HL-60 (cell line): ENCODE results near the gene TTC23L.

Experiments
- DNase-seq, 2 experiments: peaks; one replicate each; pipeline ENCODE4 v3.0.0-alpha.2; 2010 to 2020; ENCODE audit warnings: low read depth in 1 of 2, low spot score in 1 of 2
- H3K27ac ChIP-seq: fragments of 250-450 bp; sonication (Bioruptor Pico); replicated peaks from 2 replicates; pipeline ENCODE4 v1.5.1; 2020; ENCODE audit warnings: mild to moderate bottlenecking, moderate library complexity
- H3K27me3 ChIP-seq: fragments of 250-450 bp; sonication (Bioruptor Pico); 2 replicates; pipeline ENCODE4 v1.5.1; 2021; ENCODE audit warnings: mild to moderate bottlenecking, moderate library complexity; ENCODE audit not compliant: insufficient read depth, poor library complexity, severe bottlenecking
- H3K4me3 ChIP-seq: replicated peaks from 2 replicates; pipeline ENCODE4 v1.5.1; 2011; ENCODE audit warnings: mild to moderate bottlenecking, control low read depth, low read length; ENCODE audit not compliant: insufficient read depth
- CTCF ChIP-seq: IDR thresholded peaks from one replicate; pipeline ENCODE4 v1.5.1; 2011; ENCODE audit warnings: low read length, control low read depth, inconsistent platforms; ENCODE audit not compliant: insufficient read depth
- GABPA ChIP-seq: IDR thresholded peaks from 2 replicates; pipeline ENCODE4 v1.6.1; 2012; ENCODE audit warnings: low read depth
- POLR2AphosphoS5 ChIP-seq: IDR thresholded peaks from 2 replicates; pipeline ENCODE4 v1.6.1; 2012; ENCODE audit warnings: low read depth
- SPI1 ChIP-seq: IDR thresholded peaks from 2 replicates; pipeline ENCODE4 v1.6.1; 2012; ENCODE audit warnings: low read depth, mild to moderate bottlenecking, borderline replicate concordance
- TF ChIP-seq, protein P1 (sequence below): IDR thresholded peaks from 2 replicates; pipeline ENCODE4 v1.6.1; 2012; ENCODE audit warnings: low read depth; ENCODE audit not compliant: insufficient replicate concordance

TTC23L gene

GRCh38 chr5:34833090-34833489 is 5.9 kb upstream of the TTC23L start:
- Histone ChIP-seq H3K27me3 (no peaks in the 10 kb centered on the region), H3K27ac (no peak overlapping the region), H3K4me3 (no peak overlapping the region)
- TF ChIP-seq POLR2AphosphoS5: no peak
- no peak for TF ChIP-seq CTCF
- TF ChIP-seq, protein P1, sequence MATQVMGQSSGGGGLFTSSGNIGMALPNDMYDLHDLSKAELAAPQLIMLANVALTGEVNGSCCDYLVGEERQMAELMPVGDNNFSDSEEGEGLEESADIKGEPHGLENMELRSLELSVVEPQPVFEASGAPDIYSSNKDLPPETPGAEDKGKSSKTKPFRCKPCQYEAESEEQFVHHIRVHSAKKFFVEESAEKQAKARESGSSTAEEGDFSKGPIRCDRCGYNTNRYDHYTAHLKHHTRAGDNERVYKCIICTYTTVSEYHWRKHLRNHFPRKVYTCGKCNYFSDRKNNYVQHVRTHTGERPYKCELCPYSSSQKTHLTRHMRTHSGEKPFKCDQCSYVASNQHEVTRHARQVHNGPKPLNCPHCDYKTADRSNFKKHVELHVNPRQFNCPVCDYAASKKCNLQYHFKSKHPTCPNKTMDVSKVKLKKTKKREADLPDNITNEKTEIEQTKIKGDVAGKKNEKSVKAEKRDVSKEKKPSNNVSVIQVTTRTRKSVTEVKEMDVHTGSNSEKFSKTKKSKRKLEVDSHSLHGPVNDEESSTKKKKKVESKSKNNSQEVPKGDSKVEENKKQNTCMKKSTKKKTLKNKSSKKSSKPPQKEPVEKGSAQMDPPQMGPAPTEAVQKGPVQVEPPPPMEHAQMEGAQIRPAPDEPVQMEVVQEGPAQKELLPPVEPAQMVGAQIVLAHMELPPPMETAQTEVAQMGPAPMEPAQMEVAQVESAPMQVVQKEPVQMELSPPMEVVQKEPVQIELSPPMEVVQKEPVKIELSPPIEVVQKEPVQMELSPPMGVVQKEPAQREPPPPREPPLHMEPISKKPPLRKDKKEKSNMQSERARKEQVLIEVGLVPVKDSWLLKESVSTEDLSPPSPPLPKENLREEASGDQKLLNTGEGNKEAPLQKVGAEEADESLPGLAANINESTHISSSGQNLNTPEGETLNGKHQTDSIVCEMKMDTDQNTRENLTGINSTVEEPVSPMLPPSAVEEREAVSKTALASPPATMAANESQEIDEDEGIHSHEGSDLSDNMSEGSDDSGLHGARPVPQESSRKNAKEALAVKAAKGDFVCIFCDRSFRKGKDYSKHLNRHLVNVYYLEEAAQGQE: no peak
- TF ChIP-seq GABPA: no peak
- TF ChIP-seq SPI1: no peak
- no peak for DNase-seq

- no peaks in the 10 kb centered on the region for H3K27me3 ChIP-seq
- no peak overlapping the region for H3K4me3 ChIP-seq
- no peak for DNase-seq
- no peak overlapping the region for H3K27ac ChIP-seq
- no peak for TF ChIP-seq CTCF
- TF ChIP-seq POLR2AphosphoS5: no peak
- no peak for TF ChIP-seq GABPA
- TF ChIP-seq SPI1: no peak
- TF ChIP-seq, protein P1: no peak
These were observed 4.8 kb upstream of the TTC23L start for GRCh38 chr5:34833976-34834793.

- peaks cover under 1% of the 10 kb centered on the region for H3K27me3 ChIP-seq
- no peak for DNase-seq
- no peak overlapping the region for H3K27ac ChIP-seq
- no peak overlapping the region for H3K4me3 ChIP-seq
- TF ChIP-seq, protein P1: no peak
These were observed 4.2 kb upstream of the TTC23L start for GRCh38 chr5:34834794-34835089.
